ENCODE data around the gene ZNF335.

DNA sequence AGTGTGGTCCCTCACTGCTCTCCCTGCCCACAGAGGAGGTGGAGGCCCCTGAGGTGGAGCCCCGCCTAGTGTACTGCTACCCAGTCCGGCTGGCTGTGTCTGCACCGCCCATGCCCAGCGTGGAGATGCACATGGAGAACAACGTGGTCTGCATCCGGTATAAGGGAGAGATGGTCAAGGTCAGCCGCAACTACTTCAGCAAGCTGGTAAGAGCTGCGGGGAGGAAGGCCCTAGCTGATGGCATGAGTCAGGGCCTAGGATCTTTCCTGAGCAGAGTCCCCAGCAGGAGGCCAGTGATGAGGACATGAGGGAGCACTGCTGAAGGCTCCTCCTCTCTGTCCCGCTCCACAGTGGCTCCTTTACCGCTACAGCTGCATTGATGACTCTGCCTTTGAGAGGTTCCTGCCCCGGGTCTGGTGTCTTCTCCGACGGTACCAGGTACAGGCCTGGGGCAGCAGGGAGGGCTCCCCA, 26.3 kb downstream of the ZNF335 start:
- TF ChIP-seq, protein P1, sequence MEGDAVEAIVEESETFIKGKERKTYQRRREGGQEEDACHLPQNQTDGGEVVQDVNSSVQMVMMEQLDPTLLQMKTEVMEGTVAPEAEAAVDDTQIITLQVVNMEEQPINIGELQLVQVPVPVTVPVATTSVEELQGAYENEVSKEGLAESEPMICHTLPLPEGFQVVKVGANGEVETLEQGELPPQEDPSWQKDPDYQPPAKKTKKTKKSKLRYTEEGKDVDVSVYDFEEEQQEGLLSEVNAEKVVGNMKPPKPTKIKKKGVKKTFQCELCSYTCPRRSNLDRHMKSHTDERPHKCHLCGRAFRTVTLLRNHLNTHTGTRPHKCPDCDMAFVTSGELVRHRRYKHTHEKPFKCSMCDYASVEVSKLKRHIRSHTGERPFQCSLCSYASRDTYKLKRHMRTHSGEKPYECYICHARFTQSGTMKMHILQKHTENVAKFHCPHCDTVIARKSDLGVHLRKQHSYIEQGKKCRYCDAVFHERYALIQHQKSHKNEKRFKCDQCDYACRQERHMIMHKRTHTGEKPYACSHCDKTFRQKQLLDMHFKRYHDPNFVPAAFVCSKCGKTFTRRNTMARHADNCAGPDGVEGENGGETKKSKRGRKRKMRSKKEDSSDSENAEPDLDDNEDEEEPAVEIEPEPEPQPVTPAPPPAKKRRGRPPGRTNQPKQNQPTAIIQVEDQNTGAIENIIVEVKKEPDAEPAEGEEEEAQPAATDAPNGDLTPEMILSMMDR (IDR thresholded peaks at IDR 0.05; ENCODE audit: low read depth, low read length), result no peak
- TF ChIP-seq POLR2A (IDR thresholded peaks at IDR 0.05; ENCODE audit: extremely low read depth, insufficient read length), result peak; percentile 20
- TF ChIP-seq MYC (IDR thresholded peaks at IDR 0.05; ENCODE audit: low read depth, low read length), result peak; percentile 99
- TF ChIP-seq, protein P2, sequence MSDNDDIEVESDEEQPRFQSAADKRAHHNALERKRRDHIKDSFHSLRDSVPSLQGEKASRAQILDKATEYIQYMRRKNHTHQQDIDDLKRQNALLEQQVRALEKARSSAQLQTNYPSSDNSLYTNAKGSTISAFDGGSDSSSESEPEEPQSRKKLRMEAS (IDR thresholded peaks at IDR 0.05; ENCODE audit: low read depth, low read length), result peak; percentile 98

Data from NB4 (cell line).